Neural progenitor cell (in vitro differentiated cells): ENCODE measurements around the gene PLCH2. TPM values are rescaled to one million over a fixed set of nuclear protein-coding genes. Genes with fewer than 3 reads are reported as not detected.

ENCODE experiments used
- DNase-seq: peaks from one replicate; pipeline ENCODE4 v3.0.0-alpha.2; 2016; ENCODE audit warnings: low spot score
- H2AFZ ChIP-seq: fragments of 200-600 bp; sonication (generic); replicated peaks from 2 replicates; pipeline ENCODE4 v1.6.1; 2016; ENCODE audit warnings: antibody characterized with exemption
- H3F3A ChIP-seq: fragments of 200-600 bp; sonication (generic); 2 replicates; pipeline ENCODE4 v1.6.1; 2016; ENCODE audit warnings: antibody characterized with exemption, low read depth
- H3K27ac ChIP-seq: fragments of 200-600 bp; sonication (generic); 2 replicates; pipeline ENCODE4 v1.5.1; 2016; ENCODE audit warnings: mild to moderate bottlenecking
- H3K27me3 ChIP-seq: fragments of 200-600 bp; sonication (generic); 2 replicates; pipeline ENCODE4 v1.6.1; 2016; ENCODE audit warnings: mild to moderate bottlenecking, moderate library complexity
- H3K36me3 ChIP-seq: fragments of 200-600 bp; sonication (generic); 2 replicates; pipeline ENCODE4 v1.5.1; 2016
- H3K4me1 ChIP-seq: fragments of 200-600 bp; sonication (generic); 2 replicates; pipeline ENCODE4 v1.6.1; 2016; ENCODE audit warnings: mixed run types
- H3K4me2 ChIP-seq: fragments of 200-600 bp; sonication (generic); 2 replicates; pipeline ENCODE4 v1.6.1; 2016
- H3K4me3 ChIP-seq: fragments of 200-600 bp; sonication (generic); 2 replicates; pipeline ENCODE4 v1.5.1; 2016
- H3K79me2 ChIP-seq: fragments of 200-600 bp; sonication (generic); 2 replicates; pipeline ENCODE4 v1.6.1; 2016; ENCODE audit warnings: low read depth
- H3K9ac ChIP-seq: fragments of 200-600 bp; sonication (generic); 2 replicates; pipeline ENCODE4 v1.6.1; 2016
- H3K9me3 ChIP-seq: fragments of 200-600 bp; sonication (generic); 2 replicates; pipeline ENCODE4 v1.5.1; 2016; ENCODE audit warnings: low read depth
- H4K20me1 ChIP-seq: fragments of 200-600 bp; sonication (generic); 2 replicates; pipeline ENCODE4 v1.6.1; 2016; ENCODE audit warnings: low read depth
- H3K27ac Mint-ChIP-seq: 3 replicates; pipeline ENCODE4 v1.8.0; 2021; ENCODE audit warnings: mixed read lengths
- H3K27me3 Mint-ChIP-seq: 2 replicates; pipeline ENCODE4 v1.8.0; 2022; ENCODE audit warnings: low read depth, mild to moderate bottlenecking, inconsistent platforms, moderate library complexity, mixed read lengths; ENCODE audit not compliant: insufficient read depth
- H3K36me3 Mint-ChIP-seq: 3 replicates; pipeline ENCODE4 v1.8.0; 2021; ENCODE audit warnings: mixed read lengths
- H3K4me1 Mint-ChIP-seq: 3 replicates; pipeline ENCODE4 v1.8.0; 2021; ENCODE audit warnings: mixed read lengths
- H3K4me3 Mint-ChIP-seq: 3 replicates; pipeline ENCODE4 v1.8.0; 2021; ENCODE audit warnings: mild to moderate bottlenecking, moderate library complexity, mixed read lengths
- H3K9me3 Mint-ChIP-seq: 3 replicates; pipeline ENCODE4 v1.8.0; 2020; ENCODE audit warnings: mixed read lengths
- EZH2 ChIP-seq: fragments of 200-600 bp; sonication (generic); IDR thresholded peaks from 2 replicates; pipeline ENCODE4 v1.6.1; 2017; ENCODE audit warnings: antibody characterized with exemption, mild to moderate bottlenecking, moderate library complexity
- EZH2phosphoT487 ChIP-seq: fragments of 200-600 bp; sonication (generic); IDR thresholded peaks from 2 replicates; pipeline ENCODE4 v1.6.1; 2017; ENCODE audit warnings: antibody characterized with exemption
- total RNA-seq: library from RNA; depleted of rRNA; stranded (reverse); fragments of >200 nt; gene quantifications from 2 replicates; pipeline ENCODE4 v1.2.3, GENCODE V29; 2015; ENCODE audit warnings: low replicate concordance
- TF ChIP-seq, protein P1 (sequence below): fragments of 200-600 bp; sonication (generic); IDR thresholded peaks from 2 replicates; pipeline ENCODE4 v1.5.1; 2017; ENCODE audit warnings: antibody characterized with exemption, mild to moderate bottlenecking

The PLCH2 gene
- total RNA-seq, 1 donor from 2014 or later = 0.54 TPM

DNA sequence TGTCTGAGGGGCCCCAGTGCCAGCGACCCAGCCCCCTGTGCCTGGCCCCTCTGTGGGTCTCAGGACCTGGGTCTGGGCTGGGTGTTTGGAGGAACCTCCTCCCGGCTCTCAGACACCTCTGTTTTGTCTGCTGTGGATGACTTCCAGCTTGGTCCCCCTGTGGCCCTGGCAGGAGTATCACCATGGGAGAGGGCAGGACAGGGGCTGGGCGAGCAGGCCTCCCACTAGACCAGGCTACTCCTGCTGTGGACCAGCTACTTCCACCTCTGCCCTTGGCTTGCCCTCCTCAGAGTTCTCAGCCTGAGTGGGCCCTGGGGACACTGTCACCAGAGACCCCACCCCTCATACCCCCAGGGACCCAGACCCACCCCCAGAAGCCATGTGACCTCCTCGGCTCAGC is 21.8 kb downstream of the PLCH2 start:
- Mint-ChIP-seq H3K27me3 (no peaks in the 10 kb centered on the region), H3K36me3 (no peaks in the 10 kb centered on the region), H3K9me3 (no peaks in the 10 kb centered on the region), H3K4me1 (peaks cover 14% of the 10 kb centered on the region), H3K4me3 (no peak overlapping the region), H3K27ac (no peak overlapping the region)
- H3K36me3 ChIP-seq = no peaks in the 10 kb centered on the region
- no peaks in the 10 kb centered on the region for H3K79me2 ChIP-seq
- H3K9me3 ChIP-seq = no peaks in the 10 kb centered on the region
- no peaks in the 10 kb centered on the region for H4K20me1 ChIP-seq
- H3K27ac ChIP-seq = no peak overlapping the region
- no peak overlapping the region for H2AFZ ChIP-seq
- H3K27me3 ChIP-seq = no peaks in the 10 kb centered on the region
- TF ChIP-seq EZH2 (no peak), EZH2phosphoT487 (no peak)
- TF ChIP-seq, protein P1, sequence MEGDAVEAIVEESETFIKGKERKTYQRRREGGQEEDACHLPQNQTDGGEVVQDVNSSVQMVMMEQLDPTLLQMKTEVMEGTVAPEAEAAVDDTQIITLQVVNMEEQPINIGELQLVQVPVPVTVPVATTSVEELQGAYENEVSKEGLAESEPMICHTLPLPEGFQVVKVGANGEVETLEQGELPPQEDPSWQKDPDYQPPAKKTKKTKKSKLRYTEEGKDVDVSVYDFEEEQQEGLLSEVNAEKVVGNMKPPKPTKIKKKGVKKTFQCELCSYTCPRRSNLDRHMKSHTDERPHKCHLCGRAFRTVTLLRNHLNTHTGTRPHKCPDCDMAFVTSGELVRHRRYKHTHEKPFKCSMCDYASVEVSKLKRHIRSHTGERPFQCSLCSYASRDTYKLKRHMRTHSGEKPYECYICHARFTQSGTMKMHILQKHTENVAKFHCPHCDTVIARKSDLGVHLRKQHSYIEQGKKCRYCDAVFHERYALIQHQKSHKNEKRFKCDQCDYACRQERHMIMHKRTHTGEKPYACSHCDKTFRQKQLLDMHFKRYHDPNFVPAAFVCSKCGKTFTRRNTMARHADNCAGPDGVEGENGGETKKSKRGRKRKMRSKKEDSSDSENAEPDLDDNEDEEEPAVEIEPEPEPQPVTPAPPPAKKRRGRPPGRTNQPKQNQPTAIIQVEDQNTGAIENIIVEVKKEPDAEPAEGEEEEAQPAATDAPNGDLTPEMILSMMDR = no peak
- no peaks in the 10 kb centered on the region for H3K4me1 ChIP-seq
- DNase-seq = no peak
- H3K9ac ChIP-seq = no peak overlapping the region
- H3K4me2 ChIP-seq = no peak overlapping the region
- no peak overlapping the region for H3K4me3 ChIP-seq
- no peaks in the 10 kb centered on the region for H3F3A ChIP-seq

DNA sequence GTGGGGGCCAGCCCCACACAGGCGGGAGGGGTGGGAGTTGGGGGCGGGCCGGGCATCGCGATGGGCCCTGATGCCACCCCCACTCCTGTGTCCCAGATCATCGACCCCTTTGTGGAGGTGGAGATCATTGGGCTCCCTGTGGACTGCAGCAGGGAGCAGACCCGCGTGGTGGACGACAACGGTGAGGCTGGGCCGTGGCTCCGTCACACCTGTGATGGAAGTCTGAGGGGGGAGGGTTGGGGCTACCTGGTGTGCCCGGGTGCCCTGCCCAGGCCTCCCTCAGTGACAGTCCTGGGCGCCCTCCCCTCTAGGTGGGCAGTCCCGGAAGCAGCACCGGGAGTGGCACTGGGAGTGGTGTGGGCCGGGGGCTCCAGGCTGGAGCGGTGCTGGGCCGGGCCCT is 22.6 kb downstream of the PLCH2 start:
- H3K4me1 Mint-ChIP-seq = peaks cover 9% of the 10 kb centered on the region
- Histone ChIP-seq H3K27me3 (no peaks in the 10 kb centered on the region), H3F3A (no peaks in the 10 kb centered on the region), H3K4me1 (no peaks in the 10 kb centered on the region), H3K4me3 (no peak overlapping the region), H3K79me2 (no peaks in the 10 kb centered on the region), H3K9me3 (no peaks in the 10 kb centered on the region), H4K20me1 (no peaks in the 10 kb centered on the region), H3K27ac (no peak overlapping the region), H2AFZ (no peak overlapping the region), H3K36me3 (no peaks in the 10 kb centered on the region), H3K4me2 (no peak overlapping the region), H3K9ac (no peak overlapping the region)
- H3K9me3 Mint-ChIP-seq = no peaks in the 10 kb centered on the region
- H3K27me3 Mint-ChIP-seq = no peaks in the 10 kb centered on the region
- no peaks in the 10 kb centered on the region for H3K36me3 Mint-ChIP-seq
- no peak for TF ChIP-seq EZH2
- TF ChIP-seq, protein P1 = no peak
- no peak overlapping the region for H3K4me3 Mint-ChIP-seq
- H3K27ac Mint-ChIP-seq = no peak overlapping the region
- DNase-seq = no peak

DNA sequence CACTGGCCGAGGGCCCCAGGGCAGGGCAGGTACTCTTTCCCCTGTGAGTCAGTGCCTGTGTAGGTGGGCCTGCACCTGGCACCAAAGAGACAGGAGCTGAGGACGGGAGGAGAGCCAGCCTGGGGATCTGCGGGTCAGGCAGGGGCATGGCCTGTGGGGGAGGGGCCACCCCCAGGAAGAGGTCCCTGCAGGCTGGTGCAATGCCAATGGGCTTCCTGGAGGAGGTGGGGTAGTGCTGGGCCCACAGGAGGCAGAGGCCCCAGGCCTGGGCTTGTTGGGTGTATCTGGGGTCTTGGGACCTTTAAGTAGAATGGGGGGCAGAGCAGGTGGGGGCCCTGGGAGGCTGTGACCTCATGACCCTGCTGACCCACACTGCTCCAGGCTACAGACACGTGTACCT is 23.2 kb downstream of the PLCH2 start:
- no peaks in the 10 kb centered on the region for H3K27me3 ChIP-seq
- H4K20me1 ChIP-seq = peaks cover 1% of the 10 kb centered on the region
- Mint-ChIP-seq H3K27me3 (no peaks in the 10 kb centered on the region), H3K27ac (no peak overlapping the region), H3K9me3 (no peaks in the 10 kb centered on the region), H3K4me1 (peaks cover 4% of the 10 kb centered on the region), H3K4me3 (no peak overlapping the region), H3K36me3 (no peaks in the 10 kb centered on the region)
- no peaks in the 10 kb centered on the region for H3F3A ChIP-seq
- H2AFZ ChIP-seq = no peak overlapping the region
- TF ChIP-seq EZH2phosphoT487 (no peak), EZH2 (no peak)
- TF ChIP-seq, protein P1 = no peak
- no peaks in the 10 kb centered on the region for H3K9me3 ChIP-seq
- DNase-seq = no peak
- no peaks in the 10 kb centered on the region for H3K79me2 ChIP-seq
- H3K4me1 ChIP-seq = no peaks in the 10 kb centered on the region
- no peak overlapping the region for H3K9ac ChIP-seq
- H3K36me3 ChIP-seq = no peaks in the 10 kb centered on the region
- H3K27ac ChIP-seq = no peak overlapping the region
- no peak overlapping the region for H3K4me2 ChIP-seq
- no peak overlapping the region for H3K4me3 ChIP-seq
